Mesendoderm (in vitro differentiated cells): ENCODE data around the gene RAPGEF3.

Experiments
- DNase-seq: peaks from one replicate; pipeline ENCODE4 v3.0.0; 2013
- H2AK5ac ChIP-seq: 2 replicates; pipeline ENCODE4 v1.6.1; 2013; ENCODE audit warnings: low read length, inconsistent platforms
- H2BK120ac ChIP-seq: 2 replicates; pipeline ENCODE4 v1.6.1; 2013; ENCODE audit warnings: low read depth, mild to moderate bottlenecking, low read length, moderate library complexity, mixed read lengths
- H2BK15ac ChIP-seq: replicated peaks from 2 replicates; pipeline ENCODE4 v1.6.1; 2013; ENCODE audit warnings: low read depth, mild to moderate bottlenecking, moderate library complexity
- H2BK5ac ChIP-seq: 2 replicates; pipeline ENCODE4 v1.6.1; 2013; ENCODE audit warnings: low read length, inconsistent platforms
- H3K18ac ChIP-seq: 2 replicates; pipeline ENCODE4 v1.6.1; 2013; ENCODE audit warnings: mild to moderate bottlenecking, low read length, mixed read lengths
- H3K23ac ChIP-seq: one replicate; pipeline ENCODE4 v1.6.1; 2013; ENCODE audit warnings: low read length
- H3K27ac ChIP-seq: 2 replicates; pipeline ENCODE4 v1.5.1; 2013; ENCODE audit warnings: low read depth, mild to moderate bottlenecking, inconsistent platforms, low read length, moderate library complexity
- H3K27me3 ChIP-seq: 2 replicates; pipeline ENCODE4 v1.6.1; 2013; ENCODE audit warnings: low read length, control low read depth, mild to moderate bottlenecking, inconsistent platforms; ENCODE audit not compliant: insufficient read depth, poor library complexity
- H3K36me3 ChIP-seq: 2 replicates; pipeline ENCODE4 v1.6.1; 2013; ENCODE audit warnings: low read length, inconsistent platforms; ENCODE audit not compliant: control insufficient read depth, insufficient read depth
- H3K4ac ChIP-seq: one replicate; pipeline ENCODE4 v1.6.1; 2013; ENCODE audit warnings: low read depth, mild to moderate bottlenecking, low read length, moderate library complexity
- H3K4me1 ChIP-seq: 2 replicates; pipeline ENCODE4 v1.6.1; 2013; ENCODE audit warnings: low read depth, low read length, inconsistent platforms; ENCODE audit not compliant: control insufficient read depth
- H3K4me2 ChIP-seq: 2 replicates; pipeline ENCODE4 v1.6.1; 2013; ENCODE audit warnings: low read length
- H3K4me3 ChIP-seq: 2 replicates; pipeline ENCODE4 v1.5.1; 2013; ENCODE audit warnings: mild to moderate bottlenecking, low read length
- H3K56ac ChIP-seq: one replicate; pipeline ENCODE4 v1.6.1; 2013; ENCODE audit warnings: low read length
- H3K79me1 ChIP-seq: 2 replicates; pipeline ENCODE4 v1.6.1; 2013; ENCODE audit warnings: low read length, inconsistent platforms
- H3K79me2 ChIP-seq: 2 replicates; pipeline ENCODE4 v1.6.1; 2013; ENCODE audit warnings: mild to moderate bottlenecking, low read length; ENCODE audit not compliant: control insufficient read depth, insufficient read depth
- H3K9ac ChIP-seq: 2 replicates; pipeline ENCODE4 v1.6.1; 2013; ENCODE audit warnings: low read length, inconsistent platforms
- H4K5ac ChIP-seq: one replicate; pipeline ENCODE4 v1.6.1; 2013; ENCODE audit warnings: low read length
- H4K8ac ChIP-seq: one replicate; pipeline ENCODE4 v1.6.1; 2013; ENCODE audit warnings: low read depth, mild to moderate bottlenecking, control low read depth, low read length, moderate library complexity
- WGBS: extraction: QIAGEN DNeasy Blood & Tissue Kit; methylation state at CpG from one replicate; pipeline ENCODE4 v1.1.7; 2013; ENCODE audit warnings: low lambda C conversion rate, missing lambda C conversion rate; ENCODE audit not compliant: insufficient coverage; ENCODE audit errors: extremely low coverage; 5-methylcytosine and 5-hydroxymethylcytosine counted together

RAPGEF3 gene

GRCh38 chr12:47779943-47780504 is 21.3 kb upstream of the RAPGEF3 start:
- no peak overlapping the region for H3K4me2 ChIP-seq

DNA sequence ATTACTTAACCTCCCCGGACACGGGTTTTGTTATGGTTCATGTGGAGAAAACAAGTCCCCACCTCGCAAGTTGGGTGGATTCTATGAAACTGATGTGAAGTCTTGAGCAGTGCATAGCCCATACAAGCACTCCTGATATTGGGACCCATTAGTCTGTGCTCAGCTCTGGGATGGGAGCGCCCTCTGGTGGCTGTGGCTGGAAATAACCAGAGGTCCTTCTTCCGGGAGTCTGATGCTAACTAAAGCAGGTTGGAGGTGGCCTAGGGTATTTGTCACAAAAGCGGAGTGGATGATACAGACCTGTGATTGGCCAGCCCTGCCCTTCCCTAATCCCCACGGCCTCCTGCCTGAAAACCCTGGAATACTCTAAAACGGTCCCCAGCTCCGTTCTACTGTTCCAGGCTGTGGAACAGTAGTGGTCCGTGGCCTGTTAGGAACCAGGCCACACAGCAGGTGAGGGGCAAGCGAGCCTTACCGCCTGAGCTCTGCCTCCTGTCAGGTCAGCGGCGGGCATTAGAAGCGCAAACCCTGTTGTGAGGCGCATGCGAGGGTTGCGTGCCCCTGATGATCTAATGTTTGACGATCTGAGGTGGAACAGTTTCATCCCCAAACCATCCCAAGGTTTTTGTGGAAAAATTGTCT is 20.7 kb upstream of the RAPGEF3 start:
- no peak overlapping the region for H4K5ac ChIP-seq

More at GRCh38 chr12:47779943-47780504, 21.3 kb upstream of the RAPGEF3 start:
- no peak overlapping the region for H2BK120ac ChIP-seq
- H4K8ac ChIP-seq, result no peak overlapping the region
- no peaks in the 10 kb centered on the region for H3K27me3 ChIP-seq
- no CpG with 5 or more reads among the region's 11 CpGs for WGBS
- no peak overlapping the region for H3K4ac ChIP-seq
- H3K36me3 ChIP-seq, result peaks cover 6% of the 10 kb centered on the region
- H3K18ac ChIP-seq, result no peak overlapping the region
- DNase-seq, result no peak
- H2AK5ac ChIP-seq, result no peak overlapping the region
- no peak overlapping the region for H4K5ac ChIP-seq
- no peaks in the 10 kb centered on the region for H3K4me1 ChIP-seq
- no peak overlapping the region for H3K56ac ChIP-seq
- H2BK5ac ChIP-seq, result no peak overlapping the region
- H3K9ac ChIP-seq, result no peak overlapping the region
- H3K23ac ChIP-seq, result no peak overlapping the region
- no peaks in the 10 kb centered on the region for H3K79me1 ChIP-seq
- H3K4me3 ChIP-seq, result no peak overlapping the region
- no peaks in the 10 kb centered on the region for H3K79me2 ChIP-seq
- H2BK15ac ChIP-seq, result no peak overlapping the region
- H3K27ac ChIP-seq, result no peak overlapping the region

GRCh38 chr12:47778881-47779280 is 20.2 kb upstream of the RAPGEF3 start:
- no peaks in the 10 kb centered on the region for H3K4me1 ChIP-seq
- H3K27ac ChIP-seq, result no peak overlapping the region
- H4K8ac ChIP-seq, result no peak overlapping the region
- no peaks in the 10 kb centered on the region for H3K79me1 ChIP-seq
- no peak overlapping the region for H3K23ac ChIP-seq
- no peak overlapping the region for H3K18ac ChIP-seq
- H3K27me3 ChIP-seq, result no peaks in the 10 kb centered on the region
- no CpG with 5 or more reads among the region's 14 CpGs for WGBS
- H2BK120ac ChIP-seq, result no peak overlapping the region
- H4K5ac ChIP-seq, result no peak overlapping the region
- DNase-seq, result no peak
- H3K4ac ChIP-seq, result no peak overlapping the region
- H3K4me2 ChIP-seq, result no peak overlapping the region
- H3K36me3 ChIP-seq, result peaks cover 2% of the 10 kb centered on the region
- H2BK15ac ChIP-seq, result no peak overlapping the region
- H3K9ac ChIP-seq, result no peak overlapping the region
- H3K79me2 ChIP-seq, result no peaks in the 10 kb centered on the region
- H2AK5ac ChIP-seq, result no peak overlapping the region
- no peak overlapping the region for H2BK5ac ChIP-seq
- no peak overlapping the region for H3K4me3 ChIP-seq
- no peak overlapping the region for H3K56ac ChIP-seq

More for the DNA sequence above, 20.7 kb upstream of the RAPGEF3 start:
- H3K36me3 ChIP-seq, result peaks cover 4% of the 10 kb centered on the region
- H2AK5ac ChIP-seq, result no peak overlapping the region
- DNase-seq, result peak; percentile 97
- no CpG with 5 or more reads among the region's 19 CpGs for WGBS
- no peak overlapping the region for H3K56ac ChIP-seq
- H2BK120ac ChIP-seq, result no peak overlapping the region
- no peaks in the 10 kb centered on the region for H3K4me1 ChIP-seq
- no peak overlapping the region for H2BK5ac ChIP-seq
- H3K4me2 ChIP-seq, result peak overlapping the region; percentile 25
- H3K4ac ChIP-seq, result no peak overlapping the region
- H3K23ac ChIP-seq, result no peak overlapping the region
- H3K79me2 ChIP-seq, result no peaks in the 10 kb centered on the region
- no peak overlapping the region for H4K8ac ChIP-seq
- no peak overlapping the region for H3K4me3 ChIP-seq
- H3K9ac ChIP-seq, result peak overlapping the region; percentile 10
- H3K18ac ChIP-seq, result no peak overlapping the region
- no peaks in the 10 kb centered on the region for H3K27me3 ChIP-seq
- no peak overlapping the region for H2BK15ac ChIP-seq
- H3K79me1 ChIP-seq, result no peaks in the 10 kb centered on the region
- no peak overlapping the region for H3K27ac ChIP-seq

- Histone ChIP-seq H3K79me2 (no peaks in the 10 kb centered on the region), H4K5ac (no peak overlapping the region), H3K36me3 (peaks cover 2% of the 10 kb centered on the region), H2BK120ac (no peak overlapping the region), H3K4ac (no peak overlapping the region), H3K27ac (no peak overlapping the region), H3K18ac (no peak overlapping the region), H2AK5ac (no peak overlapping the region), H3K4me3 (no peak overlapping the region), H2BK5ac (no peak overlapping the region), H3K4me1 (no peaks in the 10 kb centered on the region), H3K23ac (no peak overlapping the region), H3K27me3 (no peaks in the 10 kb centered on the region), H3K9ac (no peak overlapping the region), H3K4me2 (no peak overlapping the region), H2BK15ac (no peak overlapping the region), H3K56ac (no peak overlapping the region), H3K79me1 (no peaks in the 10 kb centered on the region), H4K8ac (no peak overlapping the region)
- WGBS, result no CpG with 5 or more reads among the region's 9 CpGs
- DNase-seq, result peak; percentile 55
Observed at GRCh38 chr12:47777741-47778558, 19.3 kb upstream of the RAPGEF3 start.

- Histone ChIP-seq H3K56ac (peak overlapping the region; percentile 17), H3K79me2 (no peaks in the 10 kb centered on the region), H3K4me3 (no peak overlapping the region), H4K5ac (no peak overlapping the region), H4K8ac (no peak overlapping the region), H3K36me3 (no peaks in the 10 kb centered on the region), H3K18ac (no peak overlapping the region), H2BK5ac (no peak overlapping the region), H3K27me3 (no peaks in the 10 kb centered on the region), H3K4ac (peak overlapping the region; percentile 29), H2AK5ac (no peak overlapping the region), H3K9ac (no peak overlapping the region), H2BK15ac (no peak overlapping the region), H2BK120ac (no peak overlapping the region), H3K79me1 (no peaks in the 10 kb centered on the region), H3K4me1 (no peaks in the 10 kb centered on the region), H3K23ac (no peak overlapping the region), H3K4me2 (no peak overlapping the region), H3K27ac (no peak overlapping the region)
- WGBS, result no CpG with 5 or more reads among the region's 1 CpG
- no peak for DNase-seq
Observed at GRCh38 chr12:47777151-47777550, 18.5 kb upstream of the RAPGEF3 start.
